ENCODE measurements around the gene LRRC53.

LRRC53 gene

GRCh38 chr1:74429580-74429979 lies 82.8 kb downstream of the LRRC53 start:
- DNase-seq = no peak

- no peak for DNase-seq
Observed at GRCh38 chr1:74427681-74428080, 84.7 kb downstream of the LRRC53 start.

- DNase-seq = no peak
Observed at GRCh38 chr1:74426208-74426937, 86.0 kb downstream of the LRRC53 start.

GRCh38 chr1:74425676-74426075 lies 86.7 kb downstream of the LRRC53 start:
- DNase-seq = no peak

- no peak for DNase-seq
Observed at GRCh38 chr1:74423471-74423870, 88.9 kb downstream of the LRRC53 start.

- no peak for DNase-seq
Observed at GRCh38 chr1:74422421-74423292, 89.8 kb downstream of the LRRC53 start.

- no peak for DNase-seq
Observed at GRCh38 chr1:74420467-74420866, 91.9 kb downstream of the LRRC53 start.
